K562 (cell line): ENCODE measurements around the gene PIP5KL1. TPM values are rescaled to one million over a fixed set of nuclear protein-coding genes. Genes with fewer than 3 reads are reported as not detected.

Experiments
- ATAC-seq: fragments of 200-7000 bp; cut with Tn5 transposase; 3 replicates; pipeline ENCODE4 v1.9.1; 2020; ENCODE audit warnings: moderate library complexity
- BruUV-seq: library from RNA; stranded (reverse); fragments of 400-500 nt; replicated peaks from 2 replicates; lab custom pipeline; 2021; lab: Mats Ljungman, UMichigan
- CTCF ChIA-PET: fragments of 300-600 bp; formaldehyde crosslinking; extraction: SDS; loops from one replicate; lab custom pipeline; 2021; ENCODE audit warnings: low intra/inter-chr PET ratio; lab: Yijun Ruan, JAX
- POLR2A ChIA-PET: fragments of 300-600, 350-650 bp; sonication (Branson Sonifier 250); formaldehyde crosslinking; extraction: SDS; loops from one replicate; lab custom pipeline; 2021; ENCODE audit warnings: antibody characterized with exemption, inconsistent platforms; lab: Yijun Ruan, JAX
- DNase-seq, 4 experiments: peaks; one replicate each; pipeline versions ENCODE4 v3.0.0 to v3.0.0-alpha.2; 2011 to 2018; ENCODE audit warnings: low spot score in 3 of 4, mixed read lengths in 3 of 4; ENCODE audit errors: extremely low read depth in 1 of 4
- FAIRE-seq: peaks from 2 replicates; lab custom pipeline; 2011; peaks lifted over from hg19 to GRCh38; lab: Jason Lieb, UNC
- H2AFZ ChIP-seq: 2 replicates; pipeline ENCODE4 v1.6.0; 2011; ENCODE audit warnings: low read depth, low read length, control low read depth, inconsistent platforms
- H3K27ac ChIP-seq: fragments of 200-600 bp; 3 replicates; pipeline ENCODE4 v1.8.0; 2011; ENCODE audit warnings: low read depth, mild to moderate bottlenecking, control low read depth, inconsistent platforms, low read length, moderate library complexity, mixed read lengths; ENCODE audit errors: extremely low read depth
- H3K27me3 ChIP-seq, 2 experiments: fragments of 300-600 bp in 1 of 2; 2 replicates in 1 of 2; 3 replicates in 1 of 2; pipeline versions ENCODE4 v1.6.0 to v1.8.0; 2011; ENCODE audit warnings: inconsistent platforms in 2 of 2, low read length in 2 of 2, mild to moderate bottlenecking in 1 of 2, mixed read lengths in 1 of 2, moderate library complexity in 1 of 2; ENCODE audit not compliant: control insufficient read depth in 2 of 2, insufficient read depth in 2 of 2
- H3K36me3 ChIP-seq: fragments of 300-600 bp; 3 replicates; pipeline ENCODE4 v1.8.0; 2011; ENCODE audit warnings: mild to moderate bottlenecking, low read length, inconsistent platforms; ENCODE audit not compliant: control insufficient read depth, insufficient read depth
- H3K4me1 ChIP-seq, 2 experiments: fragments of 200-600 bp in 1 of 2; replicated peaks in 1 of 2; 2 replicates in 1 of 2; 3 replicates in 1 of 2; pipeline versions ENCODE4 v1.5.1 to v1.8.0; 2011; ENCODE audit warnings: inconsistent platforms in 2 of 2, low read length in 2 of 2, mild to moderate bottlenecking in 1 of 2, mixed read lengths in 1 of 2, moderate library complexity in 1 of 2; ENCODE audit not compliant: control insufficient read depth in 2 of 2, insufficient read depth in 2 of 2
- H3K4me2 ChIP-seq: 2 replicates; pipeline ENCODE4 v1.6.1; 2011; ENCODE audit warnings: low read length, control low read depth, inconsistent platforms, mixed read lengths; ENCODE audit not compliant: insufficient read depth
- H3K4me3 ChIP-seq: fragments of 200-600 bp; sonication (generic), shearing (Covaris generic); 2 replicates; pipeline ENCODE4 v1.5.1; 2016; ENCODE audit warnings: control low read depth, inconsistent platforms
- H3K79me2 ChIP-seq: fragments of 200-600 bp; 3 replicates; pipeline ENCODE4 v1.8.0; 2011; ENCODE audit warnings: low read length, inconsistent platforms; ENCODE audit not compliant: control insufficient read depth, insufficient read depth
- H3K9ac ChIP-seq, 2 experiments: 2 replicates each; pipeline versions ENCODE4 v1.6.0 to v1.6.1; 2011; ENCODE audit warnings: low read depth in 2 of 2, low read length in 2 of 2, control low read depth in 1 of 2, inconsistent platforms in 1 of 2, mild to moderate bottlenecking in 1 of 2, mixed read lengths in 1 of 2; ENCODE audit not compliant: insufficient read depth in 1 of 2
- H3K9me1 ChIP-seq: one replicate; pipeline ENCODE4 v1.6.0; 2011; ENCODE audit warnings: inconsistent platforms, mild to moderate bottlenecking, low read length, moderate library complexity; ENCODE audit not compliant: control insufficient read depth, insufficient read depth
- H3K9me3 ChIP-seq: replicated peaks from 2 replicates; pipeline ENCODE4 v1.5.1; 2011; ENCODE audit warnings: low read depth, low read length, inconsistent platforms; ENCODE audit not compliant: control insufficient read depth, insufficient read depth
- H4K20me1 ChIP-seq: replicated peaks from 2 replicates; pipeline ENCODE4 v1.6.1; 2011; ENCODE audit warnings: low read length, inconsistent platforms, mixed read lengths; ENCODE audit not compliant: control insufficient read depth, insufficient read depth
- ARNT ChIP-seq, 2 experiments: fragments of 450-650 bp; IDR thresholded peaks; 2 replicates each; pipeline ENCODE4 v1.6.1; 2016; ENCODE audit warnings: mild to moderate bottlenecking in 1 of 2
- ATF3 ChIP-seq, 2 experiments: fragments of 450-650 bp in 1 of 2; sonication (generic) in 1 of 2; formaldehyde crosslinking in 1 of 2; IDR thresholded peaks in 1 of 2; conservative IDR thresholded peaks in 1 of 2; 2 replicates each; pipeline versions ENCODE4 v1.6.1 to v1.8.1; 2016 to 2023; ENCODE audit warnings: mild to moderate bottlenecking in 2 of 2, moderate library complexity in 2 of 2, inconsistent platforms in 1 of 2, missing genetic modification reagents in 1 of 2
- BRCA1 ChIP-seq, 2 experiments: fragments of 450-650 bp in 1 of 2; sonication (generic) in 1 of 2; formaldehyde crosslinking in 1 of 2; IDR thresholded peaks; 2 replicates each; pipeline versions ENCODE4 v1.5.0 to v1.6.1; 2017 to 2020; ENCODE audit warnings: mild to moderate bottlenecking in 1 of 2, missing genetic modification reagents in 1 of 2
- CHCHD3 ChIP-seq: fragments of 250-450 bp; sonication (Bioruptor Pico); IDR thresholded peaks from 2 replicates; pipeline ENCODE4 v2.1.2; 2022; ENCODE audit warnings: mild to moderate bottlenecking
- CTCF ChIP-seq, 3 experiments: IDR thresholded peaks in 2 of 3; conservative IDR thresholded peaks in 1 of 3; 2 replicates each; pipeline ENCODE4 v1.5.1; 2011 to 2012; ENCODE audit warnings: low read length in 3 of 3, mild to moderate bottlenecking in 3 of 3, control low read depth in 2 of 3, improper control_type of control experiment in 1 of 3, inconsistent platforms in 1 of 3, low read depth in 1 of 3, mixed read lengths in 1 of 3, moderate library complexity in 1 of 3; ENCODE audit not compliant: insufficient read depth in 2 of 3
- ELF2 ChIP-seq: fragments of 250-450 bp; sonication (Bioruptor Pico); IDR thresholded peaks from 2 replicates; pipeline ENCODE4 v1.5.0; 2021; ENCODE audit warnings: mild to moderate bottlenecking
- FUS ChIP-seq: fragments of 200-400 bp; formaldehyde crosslinking; optimal IDR thresholded peaks from 2 replicates; pipeline ENCODE3; 2017; ENCODE audit warnings: low read depth, low read length
- MXI1 ChIP-seq: IDR thresholded peaks from 2 replicates; pipeline ENCODE4 v1.6.1; 2011; ENCODE audit warnings: low read depth, mild to moderate bottlenecking, improper control_type of control experiment, low read length
- NFIC ChIP-seq: fragments of 450-650 bp; IDR thresholded peaks from 2 replicates; pipeline ENCODE4 v1.6.1; 2017; ENCODE audit warnings: mild to moderate bottlenecking, inconsistent platforms
- RB1 ChIP-seq: fragments of 450-650 bp; IDR thresholded peaks from 2 replicates; pipeline ENCODE4 v1.6.1; 2017; ENCODE audit warnings: low read depth, mild to moderate bottlenecking
- RBM34 ChIP-seq: fragments of 200-400 bp; formaldehyde crosslinking; IDR thresholded peaks from 2 replicates; pipeline ENCODE4 v1.6.1; 2018; ENCODE audit warnings: low read length, borderline replicate concordance; ENCODE audit not compliant: insufficient read depth
- THAP7 ChIP-seq: fragments of 250-450 bp; sonication (Bioruptor Pico); IDR thresholded peaks from 2 replicates; pipeline ENCODE4 v1.5.0; 2021
- XRCC3 ChIP-seq: fragments of 450-650 bp; IDR thresholded peaks from 2 replicates; pipeline ENCODE4 v1.6.1; 2017; ENCODE audit warnings: mild to moderate bottlenecking, moderate library complexity
- ZHX1 ChIP-seq: fragments of 150-350 bp; conservative IDR thresholded peaks from 2 replicates; pipeline ENCODE4 v1.6.1; 2014; ENCODE audit warnings: low read length
- WGBS: fragments of 100-300 bp; shearing (Covaris generic); methylation state at CpG from one replicate; pipeline ENCODE4 v1.1.6; 2016; ENCODE audit warnings: low coverage, mixed read lengths; ENCODE audit not compliant: insufficient coverage; ENCODE audit errors: missing lambda C conversion rate; 5-methylcytosine and 5-hydroxymethylcytosine counted together
- in situ Hi-C: fragments of 300-500 bp; cut with MboI; formaldehyde crosslinking; loops from 4 replicates; pipeline ENCODE4 v1.15.0; 2018; ENCODE audit warnings: inconsistent platforms, mixed read lengths
- intact Hi-C: fragments of 100-400 bp; cut with micrococcal nuclease; formaldehyde crosslinking; loops from 2 replicates; pipeline ENCODE4 v1.14.2; 2022
- polyA plus RNA-seq, 8 experiments: library from polyadenylated mRNA; depleted of rRNA in 4 of 8; stranded (reverse) in 5 of 8; unstranded in 3 of 8; fragments of >200 nt; fragmentation: Nextera tagmentation in 2 of 8; fragmentation: Illumina TruSeq in 1 of 8; extraction: Ambion mirVana in 2 of 8; extraction: Trizol in 1 of 8; gene quantifications; 2 replicates each; pipeline versions ENCODE4 v1.2.1 to v1.2.3, GENCODE V29; 2011 to 2014; ENCODE audit warnings: inconsistent platforms in 1 of 8, missing spikeins in 1 of 8
- total RNA-seq, 7 experiments: library from RNA; depleted of rRNA in 6 of 7; stranded (reverse); fragments of >200 nt in 6 of 7; fragmentation: Illumina TruSeq in 2 of 7; extraction: Trizol in 2 of 7; gene quantifications; 2 replicates each; pipeline versions ENCODE4 v1.2.1 to v1.2.3, GENCODE V29; 2011 to 2021; ENCODE audit warnings: low replicate concordance in 1 of 7

The PIP5KL1 gene
- total and polyA plus RNA-seq, 9 of the 15 experiments (the other 6 are each of a cell fraction or from before 2014, with no cell fraction given) = 0.18 to 4.8 (median 1.2) TPM

- FAIRE-seq = peak; percentile 82
- peak; percentile 93 for ATAC-seq
- H3K4me3 ChIP-seq = no peak overlapping the region
- H3K9ac ChIP-seq = peak overlapping the region in 1 of 2 experiments; percentile 49; a peak in 2 of 4 replicates
- peak; percentile 78 to 85 (median 78) for DNase-seq
- H3K9me3 ChIP-seq = no peaks in the 10 kb centered on the region
- peaks cover 11% of the 10 kb centered on the region; the same call in 1 of the 2 replicates for H4K20me1 ChIP-seq
- in situ Hi-C loops (no loop called here), intact Hi-C loops (loop anchor here (1.0 kb wide), 1 partner anchor 80 kb away; no protein-coding TSS in a partner anchor)
- no peak overlapping the region for H2AFZ ChIP-seq
- H3K79me2 ChIP-seq = peaks cover 52% of the 10 kb centered on the region
- no peaks in the 10 kb centered on the region for H3K36me3 ChIP-seq
- no peaks in the 10 kb centered on the region for H3K9me1 ChIP-seq
- no peak overlapping the region for H3K27ac ChIP-seq
- ChIA-PET POLR2A (interaction anchor here (0.6 to 3.0 kb wide), 7 partner anchors 9 to 263 kb away, joined by 3 to 18 read pairs (median 3); no protein-coding TSS in a partner anchor), CTCF (interaction anchor here (1.2 to 2.1 kb wide), 3 partner anchors 76 to 162 kb away, joined by 5 to 11 read pairs (median 5); no protein-coding TSS in a partner anchor)
- no peaks in the 10 kb centered on the region for H3K27me3 ChIP-seq
- peaks cover 26 to 45% of the 10 kb centered on the region in 2 experiments for H3K4me1 ChIP-seq
- BruUV-seq = no TSS peak
- 19% methylated on average over 12 of the region's 12 CpGs for WGBS
- H3K4me2 ChIP-seq = peak overlapping the region; percentile 30; the same call in 1 of the 2 replicates
- no peak for TF ChIP-seq FUS
- no peak for TF ChIP-seq ARNT (IDR thresholded peaks at IDR 0.05)
- TF ChIP-seq THAP7 (CRISPR knock-in tag) = no peak
- no peak for TF ChIP-seq BRCA1 (IDR thresholded peaks at IDR 0.05)
- no peak for TF ChIP-seq BRCA1 (CRISPR knock-in tag; IDR thresholded peaks at IDR 0.05)
- no peak for TF ChIP-seq RB1
- no peak for TF ChIP-seq RBM34
- TF ChIP-seq XRCC3 = no peak
- peak; percentile 98 for TF ChIP-seq ATF3 (IDR thresholded peaks at IDR 0.05)
- TF ChIP-seq ATF3 (CRISPR knock-in tag; conservative IDR thresholded peaks at IDR 0.05) = no peak
- no peak for TF ChIP-seq ZHX1
- no peak for TF ChIP-seq CHCHD3 (CRISPR knock-in tag)
- no peak for TF ChIP-seq ELF2 (CRISPR knock-in tag)
- TF ChIP-seq MXI1 = no peak
- no peak for TF ChIP-seq NFIC
- peak; percentile 59 to 75 (median 62) for TF ChIP-seq CTCF (IDR thresholded peaks at IDR 0.05 in 2 of 3, conservative IDR thresholded peaks at IDR 0.05 in 1 of 3; ENCODE audit: insufficient read depth in 2 of 3, low read depth in 1 of 3, low read length in 3 of 3)
Measured at GRCh38 chr9:127955294-127956015, 24.9 kb upstream of the PIP5KL1 start.
